Astrocyte (in vitro differentiated cells and primary cell): Measurements from ENCODE around the gene TENM4. TPM values are rescaled to one million over a fixed set of nuclear protein-coding genes. Genes with fewer than 3 reads are reported as not detected.

ENCODE experiments used
- DNase-seq: peaks from one replicate; pipeline ENCODE4 v3.0.0-alpha.2; 2010; ENCODE audit warnings: low read depth
- FAIRE-seq: peaks from 2 replicates; lab custom pipeline; 2011; peaks lifted over from hg19 to GRCh38; lab: Jason Lieb, UNC
- H2AFZ ChIP-seq: 2 replicates; pipeline ENCODE4 v1.6.0; 2012; ENCODE audit warnings: low read depth, low read length, inconsistent platforms
- H3K27ac ChIP-seq: 2 replicates; pipeline ENCODE4 v1.5.1; 2011; ENCODE audit warnings: low read depth, low read length, inconsistent platforms
- H3K27me3 ChIP-seq: 2 replicates; pipeline ENCODE4 v1.6.0; 2011; ENCODE audit warnings: low read length, inconsistent platforms; ENCODE audit not compliant: insufficient read depth
- H3K36me3 ChIP-seq: 2 replicates; pipeline ENCODE4 v1.5.1; 2011; ENCODE audit warnings: low read length, inconsistent platforms; ENCODE audit not compliant: insufficient read depth
- H3K4me1 ChIP-seq: 2 replicates; pipeline ENCODE4 v1.5.1; 2011; ENCODE audit warnings: low read length, inconsistent platforms; ENCODE audit not compliant: insufficient read depth
- H3K4me2 ChIP-seq: 2 replicates; pipeline ENCODE4 v1.6.0; 2012; ENCODE audit warnings: low read length, inconsistent platforms
- H3K4me3 ChIP-seq: 2 replicates; pipeline ENCODE4 v1.5.1; 2011; ENCODE audit warnings: low read depth, mild to moderate bottlenecking, low read length, inconsistent platforms; ENCODE audit not compliant: insufficient read depth
- H3K79me2 ChIP-seq: 2 replicates; pipeline ENCODE4 v1.6.0; 2012; ENCODE audit warnings: mild to moderate bottlenecking, low read length, inconsistent platforms; ENCODE audit not compliant: insufficient read depth
- H3K9ac ChIP-seq: 2 replicates; pipeline ENCODE4 v1.6.0; 2012; ENCODE audit warnings: mild to moderate bottlenecking, low read length, inconsistent platforms
- H3K9me3 ChIP-seq: 2 replicates; pipeline ENCODE4 v1.5.1; 2012; ENCODE audit warnings: low read depth, mild to moderate bottlenecking, low read length, inconsistent platforms; ENCODE audit not compliant: insufficient read depth
- H4K20me1 ChIP-seq: 2 replicates; pipeline ENCODE4 v1.6.0; 2012; ENCODE audit warnings: low read length, inconsistent platforms; ENCODE audit not compliant: insufficient read depth
- H3K27ac Mint-ChIP-seq: one replicate; pipeline ENCODE4 v1.8.0; 2021; ENCODE audit warnings: mild to moderate bottlenecking, mixed read lengths; ENCODE audit not compliant: unreplicated experiment
- H3K27me3 Mint-ChIP-seq: one replicate; pipeline ENCODE4 v1.8.0; 2021; ENCODE audit warnings: low read depth, mixed read lengths; ENCODE audit not compliant: unreplicated experiment
- H3K36me3 Mint-ChIP-seq: one replicate; pipeline ENCODE4 v1.8.0; 2021; ENCODE audit warnings: low read depth, mixed read lengths; ENCODE audit not compliant: unreplicated experiment
- H3K4me1 Mint-ChIP-seq: one replicate; pipeline ENCODE4 v1.8.0; 2021; ENCODE audit warnings: low read depth, mixed read lengths; ENCODE audit not compliant: unreplicated experiment
- H3K4me3 Mint-ChIP-seq: one replicate; pipeline ENCODE4 v1.8.0; 2021; ENCODE audit warnings: mild to moderate bottlenecking, moderate library complexity, mixed read lengths; ENCODE audit not compliant: unreplicated experiment
- H3K9me3 Mint-ChIP-seq: one replicate; pipeline ENCODE4 v1.8.0; 2021; ENCODE audit warnings: mild to moderate bottlenecking, mixed read lengths; ENCODE audit not compliant: unreplicated experiment
- EZH2 ChIP-seq: IDR thresholded peaks from 2 replicates; pipeline ENCODE4 v1.6.1; 2012; ENCODE audit warnings: mild to moderate bottlenecking, low read length, inconsistent platforms; ENCODE audit not compliant: insufficient read depth
- total RNA-seq: library from RNA; stranded (reverse); gene quantifications from 2 replicates; pipeline ENCODE4 v1.2.1, GENCODE V29; 2021
- TF ChIP-seq, protein P1 (sequence below): IDR thresholded peaks from 2 replicates; pipeline ENCODE4 v1.5.1; 2011; ENCODE audit warnings: low read depth, mild to moderate bottlenecking, inconsistent platforms, low read length, moderate library complexity; ENCODE audit not compliant: insufficient read depth

TENM4 gene
- total RNA-seq, 1 donor from 2014 or later = 7.5 TPM

DNA sequence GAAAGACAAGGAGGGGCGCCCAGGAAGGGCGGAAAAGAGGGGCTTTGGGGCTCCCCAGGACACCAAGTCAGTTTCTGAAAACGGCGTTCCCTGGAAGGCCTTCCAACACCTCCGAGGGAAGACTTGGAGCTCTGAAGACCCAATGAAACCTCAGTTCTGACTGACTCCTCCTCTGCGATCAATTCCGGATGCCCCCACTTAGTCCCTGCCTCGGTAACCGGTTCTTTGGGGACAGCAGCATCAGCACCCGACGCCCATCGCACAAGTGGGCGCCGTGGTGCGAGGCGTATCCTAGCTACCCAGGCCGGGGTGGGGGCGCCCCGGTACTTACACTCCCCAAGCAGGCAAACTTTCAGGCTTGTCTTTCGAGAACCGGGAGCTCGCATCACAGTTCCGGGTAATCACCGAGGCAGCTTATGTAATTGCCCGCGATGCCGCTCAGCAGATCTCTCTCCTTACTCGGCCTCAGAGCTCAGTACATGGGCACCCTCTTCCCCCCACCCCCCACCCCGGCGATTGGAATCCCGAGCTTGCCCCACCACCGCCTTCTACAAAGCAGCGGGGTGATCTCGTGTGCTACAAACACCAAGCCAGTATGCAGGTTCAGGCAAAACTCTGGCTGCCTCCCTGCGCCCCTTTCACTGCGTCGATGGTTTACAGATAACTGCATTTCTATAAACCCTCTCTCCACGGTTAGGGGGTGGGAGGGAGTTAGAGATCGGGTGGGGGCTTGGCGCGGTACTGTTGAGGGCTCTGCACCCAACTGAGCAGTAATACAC, 2.0 kb downstream of the TENM4 start:
- Mint-ChIP-seq H3K27ac (no peak overlapping the region), H3K36me3 (no peaks in the 10 kb centered on the region), H3K4me3 (peak overlapping the region; percentile 90), H3K9me3 (peaks cover 1% of the 10 kb centered on the region), H3K27me3 (peaks cover 52% of the 10 kb centered on the region), H3K4me1 (peaks cover 8% of the 10 kb centered on the region)
- H2AFZ ChIP-seq = peak overlapping the region; percentile 78
- H3K36me3 ChIP-seq = no peaks in the 10 kb centered on the region
- peaks cover 29% of the 10 kb centered on the region for H3K4me1 ChIP-seq
- no peak for FAIRE-seq
- peaks cover 2% of the 10 kb centered on the region for H3K27me3 ChIP-seq
- no peaks in the 10 kb centered on the region for H3K9me3 ChIP-seq
- peak overlapping the region; percentile 99 for H3K4me2 ChIP-seq
- peaks cover 53% of the 10 kb centered on the region for H3K79me2 ChIP-seq
- DNase-seq = peak; percentile 30
- H3K9ac ChIP-seq = peak overlapping the region; percentile 86
- peak overlapping the region; percentile 87 for H3K27ac ChIP-seq
- TF ChIP-seq EZH2 = no peak
- TF ChIP-seq, protein P1, sequence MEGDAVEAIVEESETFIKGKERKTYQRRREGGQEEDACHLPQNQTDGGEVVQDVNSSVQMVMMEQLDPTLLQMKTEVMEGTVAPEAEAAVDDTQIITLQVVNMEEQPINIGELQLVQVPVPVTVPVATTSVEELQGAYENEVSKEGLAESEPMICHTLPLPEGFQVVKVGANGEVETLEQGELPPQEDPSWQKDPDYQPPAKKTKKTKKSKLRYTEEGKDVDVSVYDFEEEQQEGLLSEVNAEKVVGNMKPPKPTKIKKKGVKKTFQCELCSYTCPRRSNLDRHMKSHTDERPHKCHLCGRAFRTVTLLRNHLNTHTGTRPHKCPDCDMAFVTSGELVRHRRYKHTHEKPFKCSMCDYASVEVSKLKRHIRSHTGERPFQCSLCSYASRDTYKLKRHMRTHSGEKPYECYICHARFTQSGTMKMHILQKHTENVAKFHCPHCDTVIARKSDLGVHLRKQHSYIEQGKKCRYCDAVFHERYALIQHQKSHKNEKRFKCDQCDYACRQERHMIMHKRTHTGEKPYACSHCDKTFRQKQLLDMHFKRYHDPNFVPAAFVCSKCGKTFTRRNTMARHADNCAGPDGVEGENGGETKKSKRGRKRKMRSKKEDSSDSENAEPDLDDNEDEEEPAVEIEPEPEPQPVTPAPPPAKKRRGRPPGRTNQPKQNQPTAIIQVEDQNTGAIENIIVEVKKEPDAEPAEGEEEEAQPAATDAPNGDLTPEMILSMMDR = no peak
- H3K4me3 ChIP-seq = peak overlapping the region; percentile 76
- H4K20me1 ChIP-seq = peaks cover 17% of the 10 kb centered on the region

DNA sequence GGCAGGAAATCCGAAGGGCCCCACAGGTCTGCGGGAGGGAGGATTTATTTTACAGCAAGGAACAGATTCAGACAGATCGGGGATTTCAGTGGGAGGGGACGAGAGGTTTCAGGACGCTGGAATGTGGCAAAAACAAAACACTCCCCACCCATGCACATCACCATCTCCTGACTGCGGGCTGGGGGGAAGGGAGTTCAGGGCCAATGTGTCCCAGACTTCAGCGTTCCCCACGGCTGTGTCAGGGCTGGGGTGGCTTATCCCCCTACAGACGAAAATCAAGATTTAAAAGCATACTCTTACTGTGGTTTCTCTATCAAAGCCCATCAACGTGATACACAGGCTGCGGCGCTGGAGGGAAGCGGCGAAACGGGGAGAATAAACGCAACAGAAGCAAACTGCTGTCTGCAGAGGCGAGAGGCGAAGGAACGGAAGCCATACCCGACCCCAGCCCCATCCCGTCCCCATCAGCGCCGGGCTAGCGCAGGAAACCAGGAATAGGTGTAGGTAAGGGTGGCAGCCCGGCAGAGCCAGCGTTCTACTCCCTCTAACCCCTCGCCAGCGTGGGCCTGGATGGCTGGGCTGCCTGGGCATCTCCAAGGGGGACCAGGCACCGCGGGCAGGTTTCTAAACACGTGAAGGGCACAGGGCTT, 2.7 kb downstream of the TENM4 start:
- no peak for TF ChIP-seq EZH2
- Mint-ChIP-seq H3K4me1 (peaks cover 8% of the 10 kb centered on the region), H3K36me3 (no peaks in the 10 kb centered on the region), H3K4me3 (peak overlapping the region; percentile 90), H3K9me3 (peaks cover 1% of the 10 kb centered on the region), H3K27ac (peak overlapping the region; percentile 51), H3K27me3 (peaks cover 53% of the 10 kb centered on the region)
- DNase-seq = peak; percentile 61
- Histone ChIP-seq H3K27me3 (no peaks in the 10 kb centered on the region), H3K4me3 (peak overlapping the region; percentile 76), H3K4me2 (peak overlapping the region; percentile 99), H3K4me1 (peaks cover 29% of the 10 kb centered on the region), H3K36me3 (no peaks in the 10 kb centered on the region), H3K9ac (peak overlapping the region; percentile 86), H3K9me3 (no peaks in the 10 kb centered on the region), H3K79me2 (peaks cover 60% of the 10 kb centered on the region), H4K20me1 (peaks cover 17% of the 10 kb centered on the region), H2AFZ (peak overlapping the region; percentile 78), H3K27ac (peak overlapping the region; percentile 87)
- FAIRE-seq = no peak

DNA sequence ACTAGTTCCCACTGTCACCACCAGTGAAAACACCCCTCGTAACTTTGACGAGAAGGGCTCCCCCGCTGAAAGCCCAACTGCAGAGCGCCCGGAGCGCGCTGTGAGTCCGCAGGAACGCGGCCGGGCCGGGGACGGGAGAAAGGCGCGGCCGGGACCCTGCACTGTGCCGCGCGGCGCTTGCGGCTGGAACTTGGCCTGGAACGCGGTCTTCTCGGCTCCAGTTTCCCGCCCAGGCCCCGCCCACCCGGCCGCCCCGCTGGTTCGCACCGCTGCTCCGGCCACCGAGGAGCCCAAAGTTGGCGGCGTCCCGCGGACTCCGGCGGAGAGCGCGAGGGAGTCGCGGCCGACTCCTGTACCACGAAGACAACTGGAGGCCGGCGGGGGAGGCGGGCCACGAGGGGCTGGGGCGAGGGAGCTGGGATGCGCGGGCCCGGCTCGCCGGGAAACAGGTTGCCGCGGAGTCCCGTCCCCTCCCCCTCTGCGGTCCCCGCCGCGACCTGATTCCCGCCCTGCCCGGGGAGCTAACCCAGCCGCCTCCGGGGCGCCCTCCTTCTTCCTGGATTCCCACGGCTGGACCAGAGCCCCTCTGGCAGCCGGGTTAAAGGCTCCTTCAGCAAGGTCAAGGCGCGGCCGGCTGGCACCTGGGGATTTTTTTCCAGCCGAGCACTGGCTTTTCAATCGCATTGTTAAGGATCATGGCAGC, 3.4 kb downstream of the TENM4 start:
- H3K36me3 Mint-ChIP-seq = no peaks in the 10 kb centered on the region
- Histone ChIP-seq H3K79me2 (peaks cover 67% of the 10 kb centered on the region), H3K4me1 (peaks cover 29% of the 10 kb centered on the region), H3K27ac (peak overlapping the region; percentile 87), H3K4me3 (peak overlapping the region; percentile 76), H3K27me3 (no peaks in the 10 kb centered on the region), H3K9ac (peak overlapping the region; percentile 86), H3K9me3 (no peaks in the 10 kb centered on the region), H3K4me2 (peak overlapping the region; percentile 99), H3K36me3 (no peaks in the 10 kb centered on the region), H4K20me1 (peaks cover 17% of the 10 kb centered on the region), H2AFZ (peak overlapping the region; percentile 78)
- H3K4me1 Mint-ChIP-seq = peaks cover 8% of the 10 kb centered on the region
- H3K9me3 Mint-ChIP-seq = no peaks in the 10 kb centered on the region
- FAIRE-seq (no peak), DNase-seq (peak; percentile 42)
- peak overlapping the region; percentile 90 for H3K4me3 Mint-ChIP-seq
- TF ChIP-seq, protein P1 = no peak
- no peak for TF ChIP-seq EZH2
- peaks cover 50% of the 10 kb centered on the region for H3K27me3 Mint-ChIP-seq
- H3K27ac Mint-ChIP-seq = no peak overlapping the region
